H9 (cell line): ENCODE results near the gene OR51V1. TPM values are rescaled to one million over a fixed set of nuclear protein-coding genes. Genes with fewer than 3 reads are reported as not detected.

Experiments used
- DNase-seq: peaks from one replicate; pipeline ENCODE4 v3.0.0-alpha.2; 2017
- H2AFZ ChIP-seq: one replicate; pipeline ENCODE4 v1.6.1; 2013; ENCODE audit warnings: mild to moderate bottlenecking, low read length, control low read depth, moderate library complexity
- H2AK5ac ChIP-seq: 2 replicates; pipeline ENCODE4 v1.6.1; 2013; ENCODE audit warnings: low read length, control low read depth, mixed read lengths; ENCODE audit not compliant: insufficient read length
- H2BK120ac ChIP-seq: one replicate; pipeline ENCODE4 v1.6.1; 2013; ENCODE audit warnings: low read depth, mild to moderate bottlenecking, low read length, control low read depth, inconsistent platforms; ENCODE audit not compliant: poor library complexity, severe bottlenecking
- H2BK12ac ChIP-seq: 2 replicates; pipeline ENCODE4 v1.6.1; 2013; ENCODE audit warnings: low read length, control low read depth, mixed read lengths, low read depth; ENCODE audit not compliant: insufficient read length
- H2BK15ac ChIP-seq: 2 replicates; pipeline ENCODE4 v1.6.1; 2013; ENCODE audit warnings: low read depth, low read length, control low read depth
- H2BK20ac ChIP-seq: one replicate; pipeline ENCODE4 v1.6.1; 2013; ENCODE audit warnings: low read depth, mild to moderate bottlenecking, low read length, control low read depth, inconsistent platforms; ENCODE audit not compliant: poor library complexity, severe bottlenecking
- H2BK5ac ChIP-seq: 2 replicates; pipeline ENCODE4 v1.6.1; 2013; ENCODE audit warnings: low read length, control low read depth, mixed read lengths; ENCODE audit not compliant: insufficient read length
- H3K14ac ChIP-seq: 2 replicates; pipeline ENCODE4 v1.6.1; 2013; ENCODE audit warnings: low read length, control low read depth; ENCODE audit not compliant: insufficient read depth
- H3K18ac ChIP-seq: 2 replicates; pipeline ENCODE4 v1.6.1; 2013; ENCODE audit warnings: low read depth, mild to moderate bottlenecking, mixed read lengths, low read length, control low read depth; ENCODE audit not compliant: insufficient read length
- H3K23ac ChIP-seq: 2 replicates; pipeline ENCODE4 v1.6.1; 2013; ENCODE audit warnings: low read length, control low read depth, mixed read lengths, low read depth; ENCODE audit not compliant: insufficient read length
- H3K23me2 ChIP-seq: 2 replicates; pipeline ENCODE4 v1.6.1; 2013; ENCODE audit warnings: low read depth, mild to moderate bottlenecking, mixed read lengths, low read length, control low read depth; ENCODE audit not compliant: insufficient read length, poor library complexity, severe bottlenecking
- H3K27ac ChIP-seq: 2 replicates; pipeline ENCODE4 v1.5.1; 2013; ENCODE audit warnings: low read length, control low read depth, mixed read lengths, low read depth; ENCODE audit not compliant: insufficient read length
- H3K27me3 ChIP-seq: 2 replicates; pipeline ENCODE4 v1.6.1; 2013; ENCODE audit warnings: low read length, control low read depth, inconsistent platforms; ENCODE audit not compliant: insufficient read depth
- H3K4ac ChIP-seq: 2 replicates; pipeline ENCODE4 v1.6.1; 2013; ENCODE audit warnings: low read depth, mild to moderate bottlenecking, control low read depth, inconsistent platforms, low read length, moderate library complexity
- H3K4me1 ChIP-seq: 2 replicates; pipeline ENCODE4 v1.6.1; 2013; ENCODE audit warnings: low read length, control low read depth, inconsistent platforms; ENCODE audit not compliant: insufficient read depth
- H3K4me2 ChIP-seq: 2 replicates; pipeline ENCODE4 v1.6.1; 2013; ENCODE audit warnings: low read length, control low read depth, mixed read lengths; ENCODE audit not compliant: insufficient read length, insufficient read depth
- H3K56ac ChIP-seq: 2 replicates; pipeline ENCODE4 v1.6.1; 2013; ENCODE audit warnings: low read depth, mild to moderate bottlenecking, mixed read lengths, low read length, control low read depth; ENCODE audit not compliant: insufficient read length
- H3K79me1 ChIP-seq: 2 replicates; pipeline ENCODE4 v1.6.1; 2013; ENCODE audit warnings: low read depth, mild to moderate bottlenecking, moderate library complexity, low read length, control low read depth, inconsistent platforms; ENCODE audit not compliant: insufficient read depth, poor library complexity, severe bottlenecking
- H3K79me2 ChIP-seq: 2 replicates; pipeline ENCODE4 v1.6.1; 2013; ENCODE audit warnings: low read length, control low read depth, inconsistent platforms; ENCODE audit not compliant: insufficient read depth
- H3K9ac ChIP-seq: 2 replicates; pipeline ENCODE4 v1.6.1; 2013; ENCODE audit warnings: low read length, control low read depth, mixed read lengths; ENCODE audit not compliant: insufficient read length; ENCODE audit errors: extremely low read depth
- H3K9me3 ChIP-seq: one replicate; pipeline ENCODE4 v1.6.1; 2013; ENCODE audit warnings: low read depth, low read length, inconsistent platforms; ENCODE audit not compliant: control insufficient read depth
- H3T11ph ChIP-seq: one replicate; pipeline ENCODE4 v1.6.1; 2013; ENCODE audit warnings: mild to moderate bottlenecking, low read length, control low read depth, inconsistent platforms
- H4K20me1 ChIP-seq: one replicate; pipeline ENCODE4 v1.6.1; 2013; ENCODE audit not compliant: control insufficient read depth, insufficient read length, insufficient read depth
- H4K5ac ChIP-seq: 2 replicates; pipeline ENCODE4 v1.6.1; 2013; ENCODE audit warnings: low read depth, mild to moderate bottlenecking, mixed read lengths, low read length, control low read depth; ENCODE audit not compliant: insufficient read length
- H4K8ac ChIP-seq: replicated peaks from 2 replicates; pipeline ENCODE4 v1.6.1; 2013; ENCODE audit warnings: low read length, control low read depth, mixed read lengths, low read depth; ENCODE audit not compliant: insufficient read length
- H4K91ac ChIP-seq: 2 replicates; pipeline ENCODE4 v1.6.1; 2013; ENCODE audit warnings: low read depth, mild to moderate bottlenecking, moderate library complexity, mixed read lengths, low read length, control low read depth; ENCODE audit not compliant: insufficient read length
- H3K27ac Mint-ChIP-seq, 3 experiments: 2 replicates in 2 of 3; 3 replicates in 1 of 3; pipeline ENCODE4 v1.8.0; 2020 to 2021; ENCODE audit warnings: mixed read lengths in 3 of 3, mild to moderate bottlenecking in 1 of 3, moderate library complexity in 1 of 3
- H3K27me3 Mint-ChIP-seq: 2 replicates; pipeline ENCODE4 v1.8.0; 2021; ENCODE audit warnings: low read depth, mild to moderate bottlenecking, moderate library complexity, mixed read lengths
- H3K36me3 Mint-ChIP-seq, 3 experiments: 2 replicates in 2 of 3; 3 replicates in 1 of 3; pipeline ENCODE4 v1.8.0; 2020 to 2021; ENCODE audit warnings: low read depth in 3 of 3, mixed read lengths in 3 of 3; ENCODE audit not compliant: insufficient read depth in 1 of 3
- H3K4me1 Mint-ChIP-seq, 2 experiments: 2 replicates each; pipeline ENCODE4 v1.8.0; 2020; ENCODE audit warnings: mixed read lengths in 2 of 2
- H3K4me3 Mint-ChIP-seq, 2 experiments: 2 replicates in 1 of 2; 3 replicates in 1 of 2; pipeline ENCODE4 v1.8.0; 2020 to 2021; ENCODE audit warnings: mild to moderate bottlenecking in 2 of 2, mixed read lengths in 2 of 2, moderate library complexity in 1 of 2
- H3K9me3 Mint-ChIP-seq, 2 experiments: 2 replicates in 1 of 2; 3 replicates in 1 of 2; pipeline ENCODE4 v1.8.0; 2020; ENCODE audit warnings: mild to moderate bottlenecking in 2 of 2, mixed read lengths in 2 of 2, moderate library complexity in 1 of 2
- total RNA-seq: library from RNA; stranded (reverse); gene quantifications from 2 replicates; pipeline ENCODE4 v1.2.1, GENCODE V29; 2021
- TF ChIP-seq, protein P1 (sequence below): fragments of 200-600 bp; sonication (generic); conservative IDR thresholded peaks from 3 replicates; pipeline ENCODE4 v1.8.0; 2021; ENCODE audit warnings: antibody characterized with exemption, mild to moderate bottlenecking

Gene OR51V1
- total RNA-seq, 1 experiment from 2014 or later = not detected

DNA sequence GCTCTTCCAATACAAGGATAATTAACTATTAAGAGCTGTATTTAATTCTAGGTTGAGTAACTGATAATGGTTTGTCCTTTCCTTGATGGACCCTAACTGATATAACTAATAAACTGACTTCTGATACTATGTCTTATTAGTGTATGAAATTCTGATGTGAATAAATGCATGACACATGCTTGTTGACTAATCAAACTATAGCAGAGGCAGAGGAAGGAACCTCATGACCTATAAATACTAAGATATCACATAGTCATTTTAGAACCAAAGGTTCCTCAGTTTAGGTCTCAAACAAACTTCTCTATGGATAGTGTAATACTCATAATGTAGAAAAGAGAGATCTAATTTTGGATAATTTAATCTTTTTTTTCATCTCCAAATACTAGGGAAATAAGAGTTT is 38.6 kb upstream of the OR51V1 start:
- no peak overlapping the region for H3T11ph ChIP-seq
- H3K9me3 ChIP-seq = no peaks in the 10 kb centered on the region
- no peak overlapping the region for H3K4me3 Mint-ChIP-seq
- no peak for DNase-seq
- H3K9ac ChIP-seq = no peak overlapping the region
- H3K36me3 Mint-ChIP-seq = no peaks in the 10 kb centered on the region
- H2AFZ ChIP-seq = no peak overlapping the region
- H2BK15ac ChIP-seq = no peak overlapping the region
- H3K56ac ChIP-seq = no peak overlapping the region
- H4K91ac ChIP-seq = no peak overlapping the region
- H3K14ac ChIP-seq = no peak overlapping the region
- H3K27ac Mint-ChIP-seq = no peak overlapping the region
- H3K23ac ChIP-seq = no peak overlapping the region
- no peaks in the 10 kb centered on the region for H4K20me1 ChIP-seq
- H3K23me2 ChIP-seq = no peaks in the 10 kb centered on the region
- no peaks in the 10 kb centered on the region for H3K79me1 ChIP-seq
- no peak overlapping the region for H3K27ac ChIP-seq
- H3K4me2 ChIP-seq = no peak overlapping the region
- no peaks in the 10 kb centered on the region for H3K79me2 ChIP-seq
- H3K4me1 Mint-ChIP-seq = no peaks in the 10 kb centered on the region
- H3K27me3 ChIP-seq = no peaks in the 10 kb centered on the region
- no peak overlapping the region for H4K8ac ChIP-seq
- H3K18ac ChIP-seq = no peak overlapping the region
- no peak overlapping the region for H2BK20ac ChIP-seq
- H2AK5ac ChIP-seq = no peak overlapping the region
- no peak overlapping the region for H2BK5ac ChIP-seq
- no peaks in the 10 kb centered on the region for H3K9me3 Mint-ChIP-seq
- no peaks in the 10 kb centered on the region for H3K4me1 ChIP-seq
- H3K27me3 Mint-ChIP-seq = peaks cover 6% of the 10 kb centered on the region
- no peak overlapping the region for H2BK120ac ChIP-seq
- H3K4ac ChIP-seq = no peak overlapping the region
- TF ChIP-seq, protein P1, sequence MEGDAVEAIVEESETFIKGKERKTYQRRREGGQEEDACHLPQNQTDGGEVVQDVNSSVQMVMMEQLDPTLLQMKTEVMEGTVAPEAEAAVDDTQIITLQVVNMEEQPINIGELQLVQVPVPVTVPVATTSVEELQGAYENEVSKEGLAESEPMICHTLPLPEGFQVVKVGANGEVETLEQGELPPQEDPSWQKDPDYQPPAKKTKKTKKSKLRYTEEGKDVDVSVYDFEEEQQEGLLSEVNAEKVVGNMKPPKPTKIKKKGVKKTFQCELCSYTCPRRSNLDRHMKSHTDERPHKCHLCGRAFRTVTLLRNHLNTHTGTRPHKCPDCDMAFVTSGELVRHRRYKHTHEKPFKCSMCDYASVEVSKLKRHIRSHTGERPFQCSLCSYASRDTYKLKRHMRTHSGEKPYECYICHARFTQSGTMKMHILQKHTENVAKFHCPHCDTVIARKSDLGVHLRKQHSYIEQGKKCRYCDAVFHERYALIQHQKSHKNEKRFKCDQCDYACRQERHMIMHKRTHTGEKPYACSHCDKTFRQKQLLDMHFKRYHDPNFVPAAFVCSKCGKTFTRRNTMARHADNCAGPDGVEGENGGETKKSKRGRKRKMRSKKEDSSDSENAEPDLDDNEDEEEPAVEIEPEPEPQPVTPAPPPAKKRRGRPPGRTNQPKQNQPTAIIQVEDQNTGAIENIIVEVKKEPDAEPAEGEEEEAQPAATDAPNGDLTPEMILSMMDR = no peak
- H2BK12ac ChIP-seq = no peak overlapping the region
- H4K5ac ChIP-seq = no peak overlapping the region
